GM19025 (cell line): ENCODE data around the gene LSS.

Experiments used
- ATAC-seq: cut with Tn5 transposase; IDR thresholded peaks from one replicate; pipeline ENCODE4 v1.9.1; 2021; ENCODE audit warnings: mild to moderate bottlenecking, low read depth, moderate library complexity; ENCODE audit not compliant: unreplicated experiment

The LSS gene

DNA sequence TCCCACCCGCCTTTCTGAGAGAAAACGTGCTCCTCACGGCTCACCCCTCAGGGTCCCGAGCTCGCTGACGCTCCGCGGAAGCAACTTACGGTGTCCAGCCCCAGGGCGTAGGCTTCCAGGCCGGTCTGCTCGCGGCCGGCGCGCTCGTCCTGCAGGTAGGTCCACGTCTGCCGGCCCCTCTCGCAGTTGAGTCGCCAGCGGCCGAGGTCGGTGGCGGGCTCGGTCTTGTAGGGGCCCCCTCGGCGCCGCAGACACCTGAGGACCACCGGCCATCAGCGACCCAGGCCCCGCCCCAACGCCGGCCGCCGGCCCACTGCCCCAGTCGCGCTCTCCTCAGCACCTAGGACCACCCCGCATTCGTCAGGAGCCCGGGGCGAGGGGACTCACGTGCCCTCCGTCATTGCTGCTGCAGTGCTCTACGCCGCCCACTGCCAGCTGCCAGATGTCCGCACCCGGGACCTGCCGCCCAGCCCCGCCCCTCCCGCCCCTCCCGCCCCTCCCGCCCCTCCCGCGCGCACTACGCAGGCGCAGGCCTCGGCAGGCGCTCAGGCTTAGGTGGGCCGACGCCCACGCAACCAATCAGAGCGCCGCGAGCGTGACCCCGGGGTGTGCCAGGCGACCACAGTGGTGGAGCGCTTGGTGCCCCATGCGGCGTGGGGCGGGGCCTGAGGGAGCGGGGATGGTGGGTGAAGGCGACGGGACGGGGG lies at the start of gene LSS:
Gene LSS, minus strand, starts transcription at position 430 of the 707 bp plus-strand sequence. Its CDS starts 29 bp downstream, at position 401.
- peak; percentile 82 for ATAC-seq

DNA sequence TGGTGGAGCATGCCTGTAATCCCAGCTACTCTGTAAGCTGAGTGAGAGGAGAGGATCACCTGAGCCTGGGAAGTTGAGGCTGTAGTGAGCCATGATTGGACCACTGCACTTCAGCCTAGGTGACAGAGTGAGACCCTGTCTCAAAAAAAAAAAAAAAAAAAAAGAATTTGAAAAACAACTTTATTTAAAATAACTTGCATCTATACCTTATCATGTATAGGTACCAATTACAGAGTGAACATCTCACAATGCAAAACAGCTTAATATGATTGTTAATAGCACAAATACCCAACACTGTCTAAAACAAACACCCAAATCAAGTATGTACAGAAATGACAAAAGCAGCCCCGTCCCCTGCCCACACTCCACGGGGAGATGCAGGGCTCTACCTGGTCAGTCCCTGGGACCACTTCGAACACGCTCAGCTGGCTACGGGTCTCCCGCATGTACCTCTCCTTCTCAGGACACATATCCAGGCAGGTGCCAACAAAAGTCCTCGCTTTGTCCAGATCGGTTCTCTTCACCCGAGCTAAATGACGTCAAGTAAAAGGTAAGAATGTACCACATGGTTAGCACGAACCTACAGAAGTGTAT lies 46.3 kb upstream of the LSS start:
- ATAC-seq = no peak

DNA sequence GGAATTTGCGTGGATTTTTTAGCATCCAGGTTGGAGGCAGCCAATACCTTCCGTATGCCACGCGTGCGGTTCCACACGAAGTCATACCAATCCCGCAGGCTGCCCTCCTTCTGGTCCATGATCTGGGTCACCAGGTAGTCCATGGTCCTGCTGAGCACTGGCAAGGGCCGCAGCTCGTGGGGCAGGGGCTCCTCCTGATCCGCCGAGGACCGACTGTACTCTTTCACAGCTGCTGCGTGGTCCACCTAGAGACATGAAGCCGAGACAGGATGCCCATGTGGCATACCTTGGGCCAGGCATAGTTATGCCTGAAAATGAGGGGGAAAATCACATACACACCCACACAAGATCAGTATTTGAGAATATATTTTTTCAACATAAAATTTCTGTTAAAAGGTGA lies 44.8 kb upstream of the LSS start:
- no peak for ATAC-seq

DNA sequence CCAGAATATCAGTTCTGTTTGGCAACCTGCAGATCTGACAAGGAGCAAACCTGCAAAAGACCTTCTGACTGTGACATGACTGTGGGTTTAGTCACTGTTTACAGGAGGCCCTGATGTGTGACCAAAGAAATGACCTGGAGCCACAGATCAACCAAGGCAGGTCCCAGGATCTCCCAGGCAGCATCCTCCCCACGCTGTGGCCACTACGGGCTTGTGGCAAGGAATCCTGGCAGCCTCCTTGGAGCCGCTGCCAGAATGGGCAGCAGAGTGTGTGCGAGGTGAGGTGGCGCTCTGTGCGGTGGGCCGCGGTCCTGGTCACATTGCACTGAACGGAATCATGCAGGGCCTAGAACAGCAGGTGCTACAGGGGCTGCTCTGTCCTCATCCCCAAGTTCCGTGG lies 40.9 kb upstream of the LSS start:
- ATAC-seq = no peak

DNA sequence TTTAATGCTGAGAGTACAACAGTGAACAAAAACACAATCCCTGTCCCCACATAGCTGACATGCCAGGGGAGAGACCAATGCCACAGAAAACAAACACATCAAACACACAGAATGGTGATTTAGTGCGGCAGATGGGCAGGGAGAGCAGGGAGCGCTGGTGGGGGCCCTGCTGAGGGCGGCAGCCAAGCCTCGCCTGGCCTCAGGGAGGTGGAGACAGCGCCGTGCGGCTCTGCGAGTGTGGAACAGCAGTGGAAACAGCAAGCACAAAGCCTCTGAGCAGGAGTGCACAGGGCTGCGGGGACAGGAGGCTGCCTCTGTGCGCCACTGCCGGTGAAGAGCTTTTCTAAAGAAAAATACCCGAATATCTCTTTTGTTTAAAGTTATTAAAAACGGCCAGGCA lies 39.8 kb upstream of the LSS start:
- ATAC-seq = no peak

DNA sequence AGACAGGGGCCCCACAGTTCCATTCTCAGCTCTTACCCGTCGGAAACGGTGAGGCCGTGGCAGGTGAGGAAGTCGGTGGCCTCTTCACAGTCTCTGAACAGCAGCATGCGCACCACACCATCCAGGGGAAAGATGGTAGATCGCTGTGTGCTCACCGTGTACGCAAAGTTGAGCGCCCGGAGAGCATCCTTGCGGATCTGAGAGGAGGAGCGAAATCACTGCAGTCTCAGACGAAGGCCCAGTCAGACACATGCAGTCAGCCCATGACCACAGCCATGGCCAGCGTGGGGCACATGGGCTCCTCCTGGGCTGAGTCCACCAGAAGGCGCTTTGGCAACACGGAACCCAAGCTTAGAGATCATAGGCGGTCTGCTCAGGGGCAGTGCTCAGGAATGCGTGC lies 38.4 kb upstream of the LSS start:
- ATAC-seq = no peak

DNA sequence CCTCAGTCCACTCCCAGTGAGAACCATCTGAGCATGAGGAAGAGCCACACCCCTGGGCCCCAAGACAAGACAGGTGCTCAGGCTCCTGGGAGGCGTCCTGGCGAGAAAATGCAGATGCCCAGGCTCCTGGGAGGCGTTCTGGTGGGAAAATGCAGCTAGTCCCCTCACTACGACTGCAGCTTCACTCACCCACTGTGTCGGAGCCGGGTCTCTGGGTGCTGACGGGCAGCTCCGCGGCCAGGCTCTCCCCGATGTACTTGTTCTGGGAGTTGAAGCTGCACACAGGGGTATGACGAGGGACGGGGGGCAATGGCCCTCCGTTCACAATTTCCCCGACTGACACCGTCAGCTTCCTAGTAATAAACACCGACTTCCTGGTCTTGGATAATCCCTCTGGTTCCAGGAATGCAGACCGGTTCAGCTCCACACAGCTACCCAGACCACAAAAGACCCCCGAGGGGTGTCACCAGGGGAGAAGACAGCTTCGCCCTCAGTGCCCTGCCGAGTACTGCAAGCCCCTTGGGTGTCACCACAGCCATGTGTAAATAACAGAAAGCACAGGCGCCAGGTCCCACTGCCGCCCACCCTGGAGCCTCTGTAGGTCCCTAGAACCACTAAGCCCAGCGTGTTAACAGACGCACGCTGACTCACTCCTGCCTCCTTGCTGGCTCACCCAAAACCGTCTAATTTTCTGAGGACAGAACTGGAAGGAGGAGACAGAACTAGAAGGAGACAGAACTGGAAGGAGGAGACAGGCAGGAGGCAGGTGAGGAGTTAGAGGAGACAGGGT lies 37.4 kb upstream of the LSS start:
- no peak for ATAC-seq

DNA sequence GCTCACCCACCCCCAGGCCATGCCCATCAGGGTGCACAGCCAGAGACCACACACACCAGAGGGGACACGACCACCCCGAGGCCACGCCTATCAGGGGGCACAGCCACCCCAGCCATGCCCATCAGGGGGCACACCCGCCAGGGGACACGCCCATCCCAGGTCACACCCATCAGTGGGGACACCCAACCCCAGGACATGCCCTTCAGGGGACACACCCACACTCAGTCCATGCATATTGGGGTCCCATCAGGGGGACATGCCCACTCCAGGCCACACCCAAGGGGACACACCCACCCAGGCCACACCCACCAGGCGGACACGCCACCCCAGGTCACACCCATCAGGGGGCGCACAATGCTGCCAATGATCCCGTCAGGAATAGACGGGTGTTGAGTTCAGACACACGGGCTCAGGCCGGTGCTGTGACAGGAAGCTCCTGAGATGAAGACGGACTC lies 36.1 kb upstream of the LSS start:
- no peak for ATAC-seq

DNA sequence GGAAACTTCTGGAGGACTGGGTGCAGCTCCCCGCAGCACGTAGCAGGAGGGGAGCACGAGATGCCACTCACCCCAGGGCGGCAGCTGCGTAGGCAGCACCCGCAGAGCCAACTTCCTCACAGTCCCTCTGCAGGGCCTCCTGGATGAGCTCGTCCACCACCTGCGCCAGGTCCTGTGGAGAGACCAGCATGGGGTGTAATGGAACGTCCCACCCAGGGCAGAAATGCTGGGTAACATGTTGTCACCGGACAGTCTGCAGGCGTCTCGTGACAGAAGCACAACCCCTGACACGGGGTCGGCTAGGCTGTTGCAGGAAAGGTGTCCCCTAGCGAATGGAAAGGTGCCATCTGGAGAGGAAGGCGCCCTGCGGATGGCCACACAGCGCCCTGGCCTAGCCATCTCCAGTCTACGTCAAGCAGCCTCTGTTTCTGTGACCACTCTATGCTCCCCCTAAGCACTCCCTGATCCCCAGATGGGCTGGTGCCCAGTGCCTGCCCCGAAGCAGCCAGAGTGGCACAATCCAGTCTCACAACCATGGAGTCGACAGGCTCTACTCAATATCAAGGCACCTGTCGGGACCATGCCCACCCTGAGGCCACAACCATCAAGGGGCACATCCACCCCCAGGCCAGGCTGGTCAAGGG lies 35.6 kb upstream of the LSS start:
- ATAC-seq = no peak

DNA sequence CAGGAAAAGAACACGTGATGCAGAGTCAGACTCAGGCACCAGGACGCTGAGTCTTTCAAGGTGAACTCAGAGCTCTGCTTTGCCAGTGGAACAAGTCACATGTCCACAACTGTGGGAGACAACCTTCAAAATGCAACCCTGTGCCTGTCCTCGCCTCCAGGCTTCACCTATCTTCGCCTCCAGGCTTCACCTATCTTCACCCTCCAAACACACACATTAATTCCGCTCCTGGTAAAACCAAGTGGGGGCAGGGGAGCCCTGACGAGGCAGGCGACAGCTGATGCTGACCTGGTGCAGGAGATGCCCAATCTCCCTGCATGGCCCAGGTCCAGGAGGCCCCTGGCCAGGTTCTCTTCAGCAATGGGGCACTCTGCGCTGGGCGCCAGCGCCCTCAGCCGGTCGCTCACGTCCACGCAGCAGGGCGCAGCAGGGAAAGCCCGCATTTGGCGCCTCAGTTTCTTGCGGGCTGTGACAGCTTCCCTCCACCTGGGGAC lies 28.0 kb upstream of the LSS start:
- no peak for ATAC-seq

DNA sequence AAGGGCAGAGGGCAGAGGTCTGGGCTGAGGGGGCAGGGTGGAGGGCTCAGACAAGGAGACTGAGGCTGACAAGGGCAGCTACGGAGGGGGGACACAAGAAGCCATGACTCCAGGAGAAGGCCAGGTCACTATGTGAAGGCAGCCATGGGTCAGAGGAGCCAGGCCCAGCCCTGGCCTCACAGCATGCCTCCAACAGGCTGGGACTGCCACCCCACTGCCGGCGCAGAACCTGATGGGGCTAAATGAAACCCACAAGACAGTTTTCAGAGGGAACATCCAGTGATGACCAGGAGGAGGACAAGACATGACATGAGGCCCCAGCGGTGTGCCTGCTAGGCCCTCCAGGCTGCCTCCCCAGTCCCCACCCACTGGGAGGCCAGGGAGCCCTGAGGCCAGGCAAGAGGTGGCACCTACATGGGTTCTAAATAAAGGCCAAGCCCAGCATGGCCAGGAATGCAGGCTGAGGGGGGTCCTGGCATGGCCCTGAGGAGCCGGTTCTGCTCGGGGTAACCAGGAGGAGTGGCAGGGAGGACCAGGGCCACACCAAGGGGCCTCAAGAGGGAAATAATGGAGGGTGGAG lies 27.3 kb upstream of the LSS start:
- no peak for ATAC-seq

DNA sequence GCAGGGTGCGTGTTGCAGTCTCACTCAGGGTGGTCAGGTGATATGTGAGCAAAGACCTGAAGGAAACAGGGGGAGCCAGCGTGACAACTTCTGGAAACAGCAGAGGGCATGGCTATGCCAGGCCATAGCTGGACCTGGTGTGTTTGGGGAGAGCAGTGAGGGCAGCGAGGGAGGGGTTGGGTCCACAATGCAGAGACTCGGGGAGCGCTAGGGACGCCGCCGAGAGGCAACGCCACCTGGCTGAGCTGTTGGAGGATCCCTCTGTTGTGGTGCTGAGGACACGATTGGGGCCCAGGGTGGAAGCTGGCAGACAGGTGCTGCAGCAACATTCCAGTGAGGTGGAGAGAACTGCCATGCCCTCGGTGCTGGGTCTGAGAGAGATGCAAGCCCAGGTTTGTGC lies 26.6 kb upstream of the LSS start:
- ATAC-seq = no peak

DNA sequence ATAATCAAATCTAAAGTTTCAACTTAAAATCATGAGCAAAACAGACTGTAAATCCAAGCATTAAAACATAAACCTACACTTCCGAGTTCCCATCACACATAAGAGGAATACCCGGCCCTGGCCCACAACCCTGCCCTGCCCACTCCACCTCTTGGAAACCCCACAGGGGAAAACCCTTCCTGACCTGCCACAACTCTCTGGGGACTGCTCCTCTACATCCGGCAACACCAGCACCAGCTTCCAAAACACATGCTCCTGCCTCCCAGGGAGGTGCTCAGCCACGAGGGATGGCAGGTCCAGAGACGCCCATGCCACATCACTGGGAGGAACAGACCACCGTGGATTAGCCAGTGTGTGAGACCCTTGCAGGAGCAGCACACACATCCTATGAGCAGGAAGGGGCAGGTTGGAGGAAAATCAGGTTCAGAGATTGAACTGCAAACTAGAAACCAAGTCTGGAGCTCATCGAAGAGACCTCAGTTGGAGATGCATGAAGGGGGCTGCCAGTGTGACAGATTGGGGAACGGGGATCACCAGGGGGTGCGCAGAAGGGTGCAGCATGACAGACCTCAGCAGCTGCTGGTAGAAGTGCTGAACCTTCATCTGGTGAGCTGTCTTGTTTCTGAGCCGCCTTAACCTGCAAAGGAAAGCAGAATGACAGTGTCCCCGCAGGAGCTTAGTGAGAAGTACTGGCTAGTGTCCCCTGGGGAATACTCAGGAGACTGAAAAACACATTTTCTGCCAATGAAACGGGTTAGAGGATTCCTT lies 25.8 kb upstream of the LSS start:
- no peak for ATAC-seq

DNA sequence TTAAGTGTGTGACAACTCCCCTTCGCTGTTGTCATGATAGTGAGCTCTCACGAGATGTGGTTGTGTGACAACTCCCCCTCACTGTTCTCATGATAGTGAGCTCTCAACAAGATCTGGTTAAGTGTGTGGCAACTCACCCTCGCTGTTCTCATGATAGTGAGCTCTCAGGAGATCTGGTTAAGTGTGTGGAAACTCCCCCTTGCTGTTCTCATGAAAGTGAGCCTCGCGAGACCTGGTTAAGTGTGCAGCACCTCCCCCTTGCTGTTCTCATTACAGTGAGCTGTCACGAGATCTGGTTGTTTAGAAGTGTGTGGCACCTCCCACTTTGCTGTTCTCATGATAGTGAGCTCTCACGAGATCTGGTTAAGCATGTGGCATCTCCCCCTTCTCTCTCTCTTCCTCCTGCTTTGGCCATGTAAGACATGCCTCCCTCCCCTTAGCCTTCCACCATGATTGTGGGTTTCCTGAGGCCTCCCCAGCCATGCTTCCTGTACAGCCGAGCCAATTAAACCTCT lies 25.1 kb upstream of the LSS start:
- ATAC-seq = no peak

DNA sequence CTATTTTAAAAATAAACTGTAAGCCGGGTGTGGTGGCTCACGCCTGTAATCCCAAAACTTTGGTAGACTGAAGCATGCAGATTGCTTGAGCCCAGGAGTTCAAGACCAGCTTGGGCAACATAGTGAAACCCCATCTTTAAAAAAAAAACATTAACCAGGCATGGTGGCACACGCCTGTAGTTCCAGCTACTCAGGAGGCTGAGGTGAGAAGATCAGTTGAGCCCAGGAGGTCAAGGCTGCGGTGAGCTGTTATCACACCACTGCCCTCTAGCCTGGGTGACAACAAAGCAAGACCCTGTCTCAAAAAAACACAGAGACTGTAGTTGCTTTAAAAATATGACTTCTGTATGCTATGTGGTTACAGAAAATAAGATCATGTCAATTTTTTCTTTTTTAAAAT lies 24.3 kb upstream of the LSS start:
- ATAC-seq = no peak

DNA sequence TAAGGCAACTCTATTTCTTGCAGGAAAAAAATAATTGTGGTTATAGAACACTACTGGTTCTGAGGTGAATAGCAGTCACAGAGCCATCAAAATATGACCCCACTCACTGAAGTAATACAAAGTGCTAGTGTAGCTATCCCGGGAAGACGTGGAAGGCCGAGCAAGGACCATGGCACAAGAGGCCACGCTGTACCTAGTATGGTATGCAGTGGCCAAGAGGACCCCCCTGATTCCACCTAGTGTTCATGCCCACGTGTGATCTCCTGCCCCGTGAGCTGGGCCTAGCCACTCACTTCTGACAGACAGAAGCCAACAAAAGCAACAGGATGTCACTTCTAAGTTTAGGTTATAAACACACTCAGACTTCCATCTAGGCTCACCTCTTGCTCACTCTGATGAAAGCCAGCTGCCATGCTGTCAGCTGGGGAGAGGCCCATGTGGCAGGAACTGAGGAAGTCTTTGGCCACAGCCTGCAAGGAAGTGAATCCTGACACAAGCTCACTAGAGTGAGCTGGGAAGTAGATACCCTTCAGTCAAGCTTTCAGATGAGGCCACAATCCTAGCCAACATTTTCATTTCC lies 21.7 kb upstream of the LSS start:
- ATAC-seq = no peak

DNA sequence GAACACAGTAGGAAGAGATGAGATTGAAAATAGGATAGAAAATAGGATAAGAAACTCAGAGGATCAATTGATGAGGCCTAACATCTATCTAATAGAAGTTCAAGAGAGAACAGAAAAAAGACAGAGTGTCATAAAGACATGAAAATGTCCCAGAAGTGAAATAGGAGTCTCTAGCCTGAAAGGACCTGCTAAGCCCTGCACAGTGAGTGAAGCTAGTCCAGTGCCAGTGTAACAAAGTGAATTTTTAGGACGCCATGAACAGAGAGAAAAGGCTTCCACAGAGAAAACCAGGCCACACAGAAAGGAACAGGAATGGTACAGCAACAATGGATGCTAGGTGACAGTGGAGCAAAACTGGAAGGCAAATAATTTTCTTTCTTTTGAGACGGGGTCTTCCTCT lies 20.3 kb upstream of the LSS start:
- no peak for ATAC-seq

DNA sequence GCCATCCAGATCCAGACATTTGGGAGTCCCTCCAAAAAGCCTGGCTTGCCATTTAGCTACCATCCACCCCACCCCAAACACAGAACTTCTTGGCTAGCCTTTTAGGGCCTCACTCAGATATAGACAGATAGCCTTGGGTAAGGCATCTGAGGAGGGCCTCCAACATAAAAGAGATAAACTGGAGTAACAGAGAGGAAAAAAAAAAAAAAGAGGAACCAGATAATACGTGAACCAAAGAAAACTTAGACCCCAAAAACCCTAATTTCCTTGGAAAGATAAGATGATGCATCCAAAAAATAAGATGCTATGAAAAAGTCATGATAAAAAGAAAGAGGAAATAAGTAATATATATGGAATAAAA lies 19.8 kb upstream of the LSS start:
- no peak for ATAC-seq

DNA sequence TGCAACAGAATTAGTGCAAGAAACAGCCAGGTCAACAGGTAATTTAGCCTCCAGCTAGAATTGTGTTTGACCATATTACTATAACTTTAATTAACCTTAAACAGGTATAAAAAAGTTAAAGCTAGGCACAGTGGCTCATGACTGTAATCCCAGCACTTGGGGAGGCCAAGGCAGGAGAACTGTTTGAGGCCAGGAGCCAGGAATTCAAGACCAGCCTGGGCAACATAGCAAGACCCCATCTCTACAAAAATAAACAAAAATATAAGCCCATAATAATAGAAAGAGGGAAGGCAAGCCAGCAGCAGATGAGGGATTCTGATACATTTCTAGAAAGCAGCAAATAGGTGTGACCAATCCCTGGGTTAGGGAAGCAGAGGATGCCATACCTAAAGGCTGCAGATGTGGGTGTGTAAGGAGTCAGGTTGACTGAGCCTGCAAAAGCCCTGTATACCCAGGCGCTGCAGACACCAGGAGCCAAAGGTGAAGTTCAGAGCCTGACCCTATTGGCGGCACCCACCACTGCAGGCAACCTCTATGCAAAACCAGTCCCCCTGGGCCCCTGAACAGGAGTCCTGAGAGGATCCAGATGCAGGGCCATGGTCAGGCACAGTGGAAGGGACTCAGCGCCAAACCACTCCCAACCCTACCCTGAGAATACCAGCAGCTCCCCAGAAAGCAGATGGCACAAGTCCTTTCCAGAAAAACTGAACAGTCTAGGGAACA lies 19.3 kb upstream of the LSS start:
- no peak for ATAC-seq
